Astrocyte of the spinal cord (primary cell): ENCODE measurements around the gene ARHGAP12.

Source experiments
- DNase-seq: peaks from one replicate; pipeline ENCODE4 v3.0.0; 2011; ENCODE audit warnings: low read depth, low spot score
- H3K4me3 ChIP-seq: 2 replicates; pipeline ENCODE4 v1.5.1; 2011; ENCODE audit warnings: low read depth, mild to moderate bottlenecking, low read length, moderate library complexity
- in situ Hi-C: cut with HindIII; loops from 2 replicates; pipeline ENCODE4 v1.10.0; 2017; ENCODE audit warnings: low sequenced_read_pairs
- TF ChIP-seq, protein P1 (sequence below): IDR thresholded peaks from 2 replicates; pipeline ENCODE4 v1.5.1; 2012; ENCODE audit warnings: low read depth, mild to moderate bottlenecking, low read length, inconsistent platforms

Gene ARHGAP12, protein sequence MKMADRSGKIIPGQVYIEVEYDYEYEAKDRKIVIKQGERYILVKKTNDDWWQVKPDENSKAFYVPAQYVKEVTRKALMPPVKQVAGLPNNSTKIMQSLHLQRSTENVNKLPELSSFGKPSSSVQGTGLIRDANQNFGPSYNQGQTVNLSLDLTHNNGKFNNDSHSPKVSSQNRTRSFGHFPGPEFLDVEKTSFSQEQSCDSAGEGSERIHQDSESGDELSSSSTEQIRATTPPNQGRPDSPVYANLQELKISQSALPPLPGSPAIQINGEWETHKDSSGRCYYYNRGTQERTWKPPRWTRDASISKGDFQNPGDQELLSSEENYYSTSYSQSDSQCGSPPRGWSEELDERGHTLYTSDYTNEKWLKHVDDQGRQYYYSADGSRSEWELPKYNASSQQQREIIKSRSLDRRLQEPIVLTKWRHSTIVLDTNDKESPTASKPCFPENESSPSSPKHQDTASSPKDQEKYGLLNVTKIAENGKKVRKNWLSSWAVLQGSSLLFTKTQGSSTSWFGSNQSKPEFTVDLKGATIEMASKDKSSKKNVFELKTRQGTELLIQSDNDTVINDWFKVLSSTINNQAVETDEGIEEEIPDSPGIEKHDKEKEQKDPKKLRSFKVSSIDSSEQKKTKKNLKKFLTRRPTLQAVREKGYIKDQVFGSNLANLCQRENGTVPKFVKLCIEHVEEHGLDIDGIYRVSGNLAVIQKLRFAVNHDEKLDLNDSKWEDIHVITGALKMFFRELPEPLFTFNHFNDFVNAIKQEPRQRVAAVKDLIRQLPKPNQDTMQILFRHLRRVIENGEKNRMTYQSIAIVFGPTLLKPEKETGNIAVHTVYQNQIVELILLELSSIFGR

DNA sequence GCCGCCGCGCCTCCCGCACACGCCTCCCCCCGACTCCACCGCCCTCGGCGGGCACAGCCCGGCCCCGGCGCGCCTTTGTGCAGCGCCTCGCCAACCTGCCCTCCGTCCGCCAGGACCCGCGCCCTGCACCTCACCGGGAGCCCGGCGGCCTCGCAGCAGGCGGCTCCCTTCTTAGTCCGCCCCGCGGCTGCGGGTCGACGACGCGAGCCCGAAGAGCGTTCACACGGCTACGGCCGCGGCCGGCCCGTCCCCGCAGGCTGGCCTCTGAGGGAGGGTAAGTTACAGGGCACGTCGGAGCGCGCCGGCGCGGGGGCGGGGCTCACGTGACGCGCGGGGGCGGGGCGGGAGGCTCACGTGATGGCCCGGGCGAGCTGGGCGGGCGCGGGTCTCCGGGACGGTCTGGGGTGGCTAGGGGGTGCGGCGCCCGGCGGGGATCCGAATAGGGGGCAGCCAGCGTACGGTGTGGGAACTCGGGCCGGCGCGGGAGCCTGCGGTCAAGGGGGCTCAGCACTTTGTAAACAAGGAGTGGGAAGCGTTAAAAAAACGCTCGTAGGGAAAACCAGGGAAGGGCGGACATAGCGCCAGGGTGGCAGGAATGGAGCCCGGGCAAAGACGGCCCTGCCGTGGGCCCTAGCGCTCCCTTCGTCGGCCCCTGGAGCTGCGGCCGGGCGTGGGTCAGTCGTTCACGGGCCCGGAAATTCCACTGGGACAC is at the start of gene ARHGAP12:
Gene ARHGAP12 (minus strand): TSS at position 283 of the 712 bp plus-strand sequence. CDS start 19,976 bp downstream, outside the sequence.
- peak within 1 kb of the TSS; percentile 86 for H3K4me3 ChIP-seq
- DNase-seq = peak; percentile 86
- TF ChIP-seq, protein P1, sequence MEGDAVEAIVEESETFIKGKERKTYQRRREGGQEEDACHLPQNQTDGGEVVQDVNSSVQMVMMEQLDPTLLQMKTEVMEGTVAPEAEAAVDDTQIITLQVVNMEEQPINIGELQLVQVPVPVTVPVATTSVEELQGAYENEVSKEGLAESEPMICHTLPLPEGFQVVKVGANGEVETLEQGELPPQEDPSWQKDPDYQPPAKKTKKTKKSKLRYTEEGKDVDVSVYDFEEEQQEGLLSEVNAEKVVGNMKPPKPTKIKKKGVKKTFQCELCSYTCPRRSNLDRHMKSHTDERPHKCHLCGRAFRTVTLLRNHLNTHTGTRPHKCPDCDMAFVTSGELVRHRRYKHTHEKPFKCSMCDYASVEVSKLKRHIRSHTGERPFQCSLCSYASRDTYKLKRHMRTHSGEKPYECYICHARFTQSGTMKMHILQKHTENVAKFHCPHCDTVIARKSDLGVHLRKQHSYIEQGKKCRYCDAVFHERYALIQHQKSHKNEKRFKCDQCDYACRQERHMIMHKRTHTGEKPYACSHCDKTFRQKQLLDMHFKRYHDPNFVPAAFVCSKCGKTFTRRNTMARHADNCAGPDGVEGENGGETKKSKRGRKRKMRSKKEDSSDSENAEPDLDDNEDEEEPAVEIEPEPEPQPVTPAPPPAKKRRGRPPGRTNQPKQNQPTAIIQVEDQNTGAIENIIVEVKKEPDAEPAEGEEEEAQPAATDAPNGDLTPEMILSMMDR = no peak
- in situ Hi-C loops = no loop called here

DNA sequence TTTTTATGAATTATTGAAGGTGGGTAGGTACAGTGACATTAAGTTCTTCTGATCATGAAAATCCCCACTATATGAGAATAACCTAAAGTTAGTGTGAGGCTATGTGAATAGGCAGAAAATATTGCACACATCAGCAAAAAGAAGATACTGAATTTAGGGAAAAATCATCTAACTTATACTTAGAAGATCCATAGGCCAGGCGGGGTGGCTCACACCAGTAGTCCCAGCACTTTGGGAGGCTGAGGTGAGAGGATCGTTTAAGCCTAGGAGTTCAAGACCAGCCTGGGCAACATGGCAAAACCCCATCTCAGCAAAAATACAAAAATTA is 49.5 kb upstream of the ARHGAP12 start:
- DNase-seq = no peak
- in situ Hi-C loops = no loop called here
- TF ChIP-seq, protein P1 = no peak
- H3K4me3 ChIP-seq = no peak overlapping the region

DNA sequence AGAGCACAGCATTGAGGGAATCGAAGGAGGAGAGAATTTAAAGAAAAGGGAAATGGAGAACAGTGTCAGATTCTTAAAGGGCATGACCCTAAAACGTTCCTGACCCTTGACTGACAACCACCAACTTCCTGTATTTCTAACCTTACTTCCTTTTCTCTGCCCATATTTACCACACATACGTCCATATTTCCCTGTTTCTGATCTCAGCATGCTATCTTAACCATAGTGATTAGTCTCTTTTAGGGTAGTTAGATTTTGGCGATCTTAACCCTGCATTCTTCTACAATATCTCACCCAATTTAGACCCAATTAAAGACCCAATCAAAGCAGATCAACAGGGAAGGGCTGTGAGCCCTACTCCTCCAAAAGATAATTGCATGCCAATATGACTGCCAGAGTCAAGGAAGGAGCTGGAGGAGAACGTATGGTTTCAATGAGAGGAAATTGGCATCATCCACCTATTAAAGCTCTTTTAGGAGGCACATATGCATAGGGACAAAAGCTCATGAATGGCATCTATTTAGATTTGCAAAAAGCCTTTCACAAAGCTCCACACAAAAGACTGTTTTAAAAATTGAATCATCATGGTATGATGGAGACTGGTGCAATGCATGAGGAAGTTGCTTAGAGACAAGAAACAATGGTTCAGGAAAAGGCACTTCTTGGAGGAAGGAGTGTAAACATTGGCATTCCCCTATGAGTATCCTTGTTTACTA is 49.0 kb upstream of the ARHGAP12 start:
- in situ Hi-C loops = no loop called here
- no peak overlapping the region for H3K4me3 ChIP-seq
- DNase-seq = peak; percentile 41
- TF ChIP-seq, protein P1 = no peak

DNA sequence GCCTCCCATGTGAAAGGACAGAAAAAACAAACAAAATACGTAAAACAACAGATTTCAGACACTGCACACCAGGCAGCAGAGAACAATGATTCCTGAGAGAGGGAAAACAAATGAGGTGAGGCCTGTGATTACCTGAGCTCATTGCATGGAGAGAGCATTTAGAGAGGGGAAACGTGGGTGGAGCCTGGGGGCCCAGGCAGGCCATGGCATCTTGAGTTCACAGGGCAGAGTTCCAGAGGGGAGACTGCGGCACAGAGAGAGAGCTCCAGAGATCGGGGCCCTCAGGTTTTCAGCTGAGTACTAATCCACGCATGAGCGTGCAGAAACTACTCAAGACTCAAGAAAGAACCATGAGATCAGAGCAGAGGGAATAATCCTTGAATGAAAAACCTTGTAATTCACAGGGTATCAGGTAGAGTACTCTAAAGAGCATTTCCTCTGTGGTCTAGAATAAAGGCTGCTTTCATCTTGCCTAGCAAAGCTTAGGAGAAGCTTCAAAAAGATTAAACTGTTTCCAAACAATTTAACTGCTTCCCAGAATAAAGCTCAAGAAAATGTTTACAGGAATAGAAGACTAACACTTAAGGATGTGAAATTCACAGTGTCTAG is 46.6 kb upstream of the ARHGAP12 start:
- in situ Hi-C loops = no loop called here
- DNase-seq = no peak
- TF ChIP-seq, protein P1 = no peak
- no peak overlapping the region for H3K4me3 ChIP-seq

DNA sequence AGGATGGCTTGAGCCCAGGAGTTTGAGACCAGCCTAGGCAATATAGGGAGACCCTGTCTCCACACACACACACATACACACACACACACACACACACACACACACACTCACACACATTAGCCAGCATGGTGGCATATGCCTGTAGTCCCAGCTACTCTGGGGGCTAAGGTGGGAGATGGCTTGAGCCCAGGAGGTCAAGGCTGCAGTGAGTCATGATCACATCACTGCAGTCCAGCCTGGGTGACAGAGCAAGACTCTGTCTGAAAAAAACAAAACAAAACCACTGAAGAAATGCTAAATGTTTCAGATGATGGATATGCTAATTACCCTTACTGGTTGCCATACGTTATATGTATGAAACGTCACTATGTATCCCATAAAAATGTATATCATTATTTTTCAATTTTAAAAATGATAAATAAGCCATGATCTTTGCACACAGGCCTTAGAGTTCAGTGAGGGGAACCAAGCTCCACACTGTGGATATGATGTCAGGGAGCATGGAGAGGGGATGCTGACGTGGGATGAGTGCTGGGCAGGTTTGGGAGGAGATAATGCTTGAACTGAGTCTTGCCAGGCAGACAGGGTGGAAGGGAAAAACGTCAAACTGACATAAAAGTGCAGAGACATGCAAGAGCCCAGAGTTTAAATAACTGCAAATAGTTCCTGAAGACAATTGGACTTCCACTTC is 45.9 kb upstream of the ARHGAP12 start:
- peak; percentile 28 for DNase-seq
- in situ Hi-C loops = no loop called here
- TF ChIP-seq, protein P1 = no peak
- H3K4me3 ChIP-seq = no peak overlapping the region
